ENCODE results near the gene GBP3.

- TF ChIP-seq CTCF (IDR thresholded peaks at IDR 0.05): peak; percentile 45 to 64 (median 47)
- no peak for TF ChIP-seq POLR2AphosphoS5 (IDR thresholded peaks at IDR 0.05)
- no peak for TF ChIP-seq POLR2A (IDR thresholded peaks at IDR 0.05; ENCODE audit: low read depth)
- no peak for TF ChIP-seq EP300 (IDR thresholded peaks at IDR 0.05)
Observed at GRCh38 chr1:88973520-88974137, 49.0 kb downstream of the GBP3 start.
